Measurements from ENCODE around the gene ZNF536.
"Not testable (repeated sequence)": the region's sequence is repeated elsewhere in the genome, so short reads cannot be mapped to it uniquely, and the experiment has no call there.

ZNF536 gene

GRCh38 chr19:30408734-30409301 is 36.6 kb downstream of the ZNF536 start:
- no peaks in the 10 kb centered on the region for H3K27me3 ChIP-seq
- peaks cover 6% of the 10 kb centered on the region; the same call in 1 of the 2 replicates for H3K4me1 ChIP-seq
- H3K9me3 ChIP-seq: no peaks in the 10 kb centered on the region
- TF ChIP-seq CTCF (IDR thresholded peaks at IDR 0.05; ENCODE audit: low read depth, low read length): no peak
- DNase-seq: no peak
- H3K4me3 ChIP-seq (ENCODE audit: low read depth, low read length): no peak overlapping the region
- no peaks in the 10 kb centered on the region for H3K36me3 ChIP-seq

GRCh38 chr19:30411714-30412113 is 39.5 kb downstream of the ZNF536 start:
- no peaks in the 10 kb centered on the region for H3K4me1 ChIP-seq
- H3K4me3 ChIP-seq (ENCODE audit: low read depth, low read length): no peak overlapping the region
- no peaks in the 10 kb centered on the region for H3K9me3 ChIP-seq
- no peak for DNase-seq
- no peaks in the 10 kb centered on the region for H3K27me3 ChIP-seq
- no peak for TF ChIP-seq CTCF (IDR thresholded peaks at IDR 0.05; ENCODE audit: low read depth, low read length)
- no peaks in the 10 kb centered on the region for H3K36me3 ChIP-seq

- no peak overlapping the region for H3K4me3 ChIP-seq (ENCODE audit: low read depth, low read length)
- no peaks in the 10 kb centered on the region for H3K9me3 ChIP-seq
- no peaks in the 10 kb centered on the region; the same call in 1 of the 2 replicates for H3K4me1 ChIP-seq
- TF ChIP-seq CTCF (IDR thresholded peaks at IDR 0.05; ENCODE audit: low read depth, low read length): no peak
- no peaks in the 10 kb centered on the region for H3K36me3 ChIP-seq
- DNase-seq: no peak
- no peaks in the 10 kb centered on the region for H3K27me3 ChIP-seq
Observed at GRCh38 chr19:30416375-30416774, 44.2 kb downstream of the ZNF536 start.

GRCh38 chr19:30417166-30417565 is 45.0 kb downstream of the ZNF536 start:
- DNase-seq, H3K36me3 ChIP-seq, H3K27me3 ChIP-seq: not testable (repeated sequence)

GRCh38 chr19:30419568-30420180 is 47.5 kb downstream of the ZNF536 start:
- H3K4me1 ChIP-seq: peaks cover 4% of the 10 kb centered on the region
- DNase-seq: peak; percentile 42
- H3K36me3 ChIP-seq: no peaks in the 10 kb centered on the region

More at GRCh38 chr19:30417166-30417565, 45.0 kb downstream of the ZNF536 start:
- not testable (repeated sequence) for H3K4me3 ChIP-seq (ENCODE audit: low read depth, low read length); H3K4me1 ChIP-seq; H3K9me3 ChIP-seq

GRCh38 chr19:30420316-30420715 is 48.1 kb downstream of the ZNF536 start:
- Histone ChIP-seq H3K36me3 (no peaks in the 10 kb centered on the region), H3K9me3 (no peaks in the 10 kb centered on the region), H3K4me1 (peaks cover 4% of the 10 kb centered on the region), H3K27me3 (no peaks in the 10 kb centered on the region), H3K4me3 (ENCODE audit: low read depth, low read length) (no peak overlapping the region)
- TF ChIP-seq CTCF (IDR thresholded peaks at IDR 0.05; ENCODE audit: low read depth, low read length): no peak
- DNase-seq: no peak

More at GRCh38 chr19:30419568-30420180, 47.5 kb downstream of the ZNF536 start:
- no peak for TF ChIP-seq CTCF (IDR thresholded peaks at IDR 0.05; ENCODE audit: low read depth, low read length)
- Histone ChIP-seq H3K4me3 (ENCODE audit: low read depth, low read length) (no peak overlapping the region), H3K9me3 (no peaks in the 10 kb centered on the region), H3K27me3 (no peaks in the 10 kb centered on the region)
